Loucy (cell line): ENCODE results near the gene CRX.

Source experiments
- CTCF ChIP-seq: fragments of 200-600 bp; sonication (generic); conservative IDR thresholded peaks from 2 replicates; pipeline ENCODE4 v1.5.1; 2014; ENCODE audit warnings: mild to moderate bottlenecking, antibody characterized with exemption, low read length
- EZH2phosphoT487 ChIP-seq: fragments of 200-600 bp; IDR thresholded peaks from 2 replicates; pipeline ENCODE4 v1.6.1; 2018; ENCODE audit warnings: antibody characterized with exemption, mild to moderate bottlenecking, moderate library complexity, borderline replicate concordance

DNA sequence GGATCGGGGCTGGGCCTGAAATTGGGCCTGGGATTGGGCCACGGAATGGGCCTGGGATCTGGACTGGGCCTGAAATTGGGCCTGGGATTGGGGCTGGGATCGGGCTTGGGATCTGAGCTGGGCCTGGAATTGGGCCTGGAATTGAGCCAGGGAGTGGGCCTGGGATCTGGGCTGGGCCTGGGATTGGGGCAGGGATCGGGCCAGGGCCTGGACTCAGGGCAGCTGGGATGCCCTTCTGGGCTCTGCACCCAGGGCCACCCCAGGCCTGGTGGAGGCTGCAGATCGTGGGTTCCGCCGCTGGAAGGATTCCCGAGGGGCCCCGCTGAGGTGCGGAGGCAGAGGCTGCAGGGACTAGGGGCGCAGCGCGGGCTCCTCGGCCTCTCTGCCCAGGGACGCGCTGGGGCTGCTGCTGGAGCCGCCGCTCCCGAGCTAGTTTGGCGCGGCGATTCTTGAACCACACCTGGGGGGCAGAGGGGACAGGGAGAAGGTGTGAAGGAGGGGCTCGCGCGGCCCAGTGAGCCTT, 19.2 kb upstream of the CRX start:
- no peak for TF ChIP-seq CTCF
- no peak for TF ChIP-seq EZH2phosphoT487
